HG03064 (cell line): ENCODE results near the gene COL13A1.

Experiments used
- ATAC-seq: cut with Tn5 transposase; IDR thresholded peaks from one replicate; pipeline ENCODE4 v1.9.1; 2021; ENCODE audit warnings: low read depth; ENCODE audit not compliant: unreplicated experiment

The COL13A1 gene

DNA sequence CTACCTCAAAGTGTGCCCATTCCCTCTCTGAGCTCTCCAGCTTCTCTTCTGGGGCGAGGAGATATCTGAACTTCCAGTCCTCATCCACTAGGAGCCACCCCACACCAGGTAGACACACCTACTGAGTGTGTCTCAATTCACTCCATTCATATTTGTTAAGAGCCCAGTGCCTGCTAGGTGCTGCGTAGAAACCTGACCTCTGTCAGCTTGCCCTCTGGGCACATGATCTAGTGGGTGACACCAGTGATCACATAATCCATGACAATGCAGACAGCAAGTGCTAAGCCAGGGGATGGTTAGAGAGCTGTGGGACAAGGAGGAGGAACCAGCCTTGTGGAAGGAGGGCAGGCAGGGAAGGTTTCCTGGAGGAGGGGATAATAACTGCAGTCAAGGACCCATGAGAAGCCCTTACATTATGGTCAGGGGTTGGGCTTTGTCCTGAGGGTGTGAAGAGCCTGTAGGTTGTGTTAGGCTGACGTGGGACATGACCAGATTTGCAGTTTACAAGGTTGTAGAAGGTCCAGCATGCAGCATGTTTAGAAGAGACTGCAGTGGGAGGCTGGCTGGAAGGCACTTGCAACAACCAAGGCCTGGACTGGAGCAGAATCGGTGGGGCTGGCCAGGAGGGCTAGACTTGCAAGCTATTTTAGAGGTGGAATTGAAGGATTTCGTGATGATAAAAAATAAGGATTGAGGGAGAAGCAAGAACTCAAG is 81.8 kb downstream of the COL13A1 start:
- ATAC-seq: no peak

DNA sequence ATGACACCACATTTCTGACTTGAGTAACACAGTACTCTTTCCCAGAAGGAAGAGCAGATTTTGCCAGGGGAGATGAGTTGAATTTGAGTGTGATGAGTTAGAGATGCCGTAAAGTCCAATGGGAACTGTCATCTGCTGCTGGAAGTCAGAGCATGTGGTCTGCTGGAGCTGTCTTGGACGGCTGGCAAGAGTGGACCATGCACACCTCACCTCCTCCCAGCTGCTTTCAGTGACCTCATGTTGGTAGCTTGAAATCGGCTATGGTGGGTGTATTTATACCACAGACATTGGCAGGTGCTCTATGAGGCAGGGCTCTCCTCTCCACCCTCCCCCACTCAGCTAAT is 82.3 kb downstream of the COL13A1 start:
- no peak for ATAC-seq

DNA sequence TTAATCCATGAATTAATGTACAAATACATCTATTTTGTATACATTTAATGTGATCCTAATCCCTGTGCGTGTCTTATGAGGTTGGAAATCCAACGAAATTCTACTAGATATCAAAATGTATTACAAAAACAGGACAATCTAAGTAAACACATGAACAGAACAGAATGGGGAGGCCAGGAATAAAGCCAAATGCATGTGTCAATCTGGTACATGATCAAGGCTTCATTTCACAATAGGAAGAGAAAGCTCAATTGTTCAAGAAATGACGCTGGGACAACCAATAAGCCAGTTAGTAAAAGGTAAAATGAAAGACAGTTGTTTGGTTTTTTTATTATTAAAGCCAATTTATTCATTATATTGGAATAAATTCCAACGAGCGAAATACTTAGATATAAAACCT is 83.0 kb downstream of the COL13A1 start:
- ATAC-seq: no peak

DNA sequence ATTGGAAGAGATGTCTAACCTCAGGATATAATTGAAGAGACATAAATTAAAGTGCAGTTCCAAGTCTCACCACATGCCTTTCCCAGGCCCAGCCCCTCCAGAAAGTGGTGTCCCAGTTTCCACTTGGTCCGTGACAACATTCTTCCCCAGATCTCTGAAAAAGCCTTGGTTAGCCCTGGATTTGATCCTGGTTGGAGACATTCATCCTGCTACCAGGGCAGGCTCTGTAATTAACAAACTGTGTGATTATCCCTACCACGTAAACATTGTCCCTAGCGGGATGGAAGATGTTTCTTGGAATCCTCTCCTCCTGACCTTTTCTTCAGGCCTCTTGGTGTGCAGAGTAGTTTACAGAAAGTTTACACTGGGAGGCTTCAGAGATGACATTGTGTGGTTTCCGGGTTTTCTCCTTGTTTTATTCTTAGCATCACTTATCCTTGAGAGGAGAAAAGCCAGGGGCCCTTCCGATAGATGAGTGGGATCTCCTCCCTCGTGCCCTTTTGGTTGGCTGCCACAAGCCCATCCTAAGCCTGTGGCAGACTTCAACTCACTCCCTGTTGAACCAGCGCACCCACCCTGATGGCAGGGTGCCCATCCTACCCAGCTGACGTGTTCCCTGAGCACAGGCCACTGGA is 83.8 kb downstream of the COL13A1 start:
- ATAC-seq: no peak

DNA sequence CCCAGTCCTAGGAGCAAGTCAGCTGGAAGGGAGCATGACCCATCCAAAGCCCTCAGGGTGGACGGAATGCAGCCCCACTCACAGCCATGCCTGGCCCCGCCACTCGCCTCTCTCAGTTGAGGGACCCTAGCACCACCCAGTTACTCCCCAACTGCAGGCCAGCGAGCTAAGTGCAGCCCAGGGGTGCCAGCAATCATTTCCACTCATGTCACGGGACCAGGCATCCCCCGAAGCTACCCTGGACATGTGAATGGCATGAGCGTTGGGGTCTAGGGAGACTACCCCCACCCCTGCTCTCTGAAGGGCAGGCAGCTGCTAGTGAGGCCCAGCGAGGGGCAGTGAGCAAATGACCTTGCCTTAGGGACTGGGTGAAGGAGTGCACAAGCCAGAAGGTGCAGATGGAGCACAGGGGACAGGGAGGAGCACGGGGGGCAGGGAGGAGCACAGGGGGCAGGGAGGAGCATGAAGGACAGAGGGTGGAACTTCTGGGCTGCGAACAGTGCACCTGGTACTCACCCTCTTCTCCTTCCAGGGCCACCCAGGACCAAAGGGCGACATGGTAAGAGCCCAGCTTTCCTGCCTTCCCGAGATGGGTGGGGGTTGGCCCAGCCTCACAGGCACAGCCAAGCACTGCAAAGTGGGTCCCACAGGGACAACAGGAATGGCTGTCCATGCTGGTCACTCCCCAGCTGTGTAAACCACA is 87.3 kb downstream of the COL13A1 start:
- ATAC-seq: no peak

DNA sequence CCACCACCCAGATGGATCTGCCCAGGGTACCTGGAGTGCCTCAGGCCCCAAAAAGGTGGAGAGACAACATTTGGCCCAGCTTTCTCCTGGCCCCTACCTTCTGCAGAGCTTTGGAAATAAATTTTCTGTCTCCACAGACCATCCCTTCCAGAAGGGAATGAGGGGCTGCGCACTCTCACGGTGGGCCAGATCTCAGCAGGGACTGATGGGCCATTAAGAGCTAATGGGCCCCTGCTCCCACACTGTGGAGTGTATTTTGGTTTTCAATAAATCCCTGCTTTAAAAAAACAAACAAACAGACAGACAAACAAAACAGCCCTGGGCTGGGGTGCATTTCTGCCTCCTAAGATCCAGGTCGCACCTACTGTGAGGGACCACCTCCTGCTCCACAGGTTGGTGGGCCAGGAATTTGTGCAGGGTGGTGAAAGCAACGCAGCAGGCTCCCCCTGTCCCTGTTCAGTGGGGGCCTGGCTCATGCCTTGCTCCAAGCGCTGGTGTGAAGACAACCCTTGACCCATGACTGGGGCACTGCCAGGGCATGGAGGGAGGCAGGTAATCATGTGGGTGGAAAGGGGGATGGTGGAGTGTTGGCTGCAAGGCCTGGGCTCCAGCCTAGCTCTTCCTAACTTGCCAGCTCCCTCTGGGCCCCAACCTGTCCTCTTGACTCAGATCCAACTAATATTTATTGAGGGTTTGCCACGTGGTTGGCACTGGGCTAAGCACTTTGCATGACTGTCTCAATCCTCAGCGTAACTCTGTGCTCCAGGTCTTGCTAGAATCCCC is 88.5 kb downstream of the COL13A1 start:
- ATAC-seq: no peak

DNA sequence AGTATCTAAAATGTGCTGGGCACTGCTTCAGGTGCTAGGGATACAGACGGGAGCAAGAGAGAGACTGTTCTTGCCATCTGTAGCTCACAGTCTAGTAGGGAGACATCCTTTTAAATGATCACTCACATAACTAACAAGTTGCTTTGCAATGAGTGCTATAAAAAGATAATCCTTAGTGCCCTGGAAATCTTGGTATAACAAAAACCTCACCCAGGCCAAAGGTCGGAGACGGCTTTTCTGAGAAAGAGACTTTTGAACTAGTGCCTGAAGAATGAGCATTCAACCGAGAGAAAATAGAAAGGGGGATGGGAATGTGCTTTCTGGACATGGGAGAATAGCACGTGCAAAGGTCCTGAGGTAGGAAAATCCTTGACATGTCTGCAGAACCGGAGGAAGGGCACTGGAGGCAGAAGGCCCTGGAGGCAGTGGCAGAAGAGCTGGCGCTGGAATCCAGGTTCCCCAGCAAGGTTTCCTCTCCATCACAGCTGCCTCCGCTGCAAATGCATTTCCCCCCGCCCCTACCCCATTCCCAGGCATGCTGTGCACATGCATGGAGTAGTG is 89.4 kb downstream of the COL13A1 start:
- no peak for ATAC-seq

DNA sequence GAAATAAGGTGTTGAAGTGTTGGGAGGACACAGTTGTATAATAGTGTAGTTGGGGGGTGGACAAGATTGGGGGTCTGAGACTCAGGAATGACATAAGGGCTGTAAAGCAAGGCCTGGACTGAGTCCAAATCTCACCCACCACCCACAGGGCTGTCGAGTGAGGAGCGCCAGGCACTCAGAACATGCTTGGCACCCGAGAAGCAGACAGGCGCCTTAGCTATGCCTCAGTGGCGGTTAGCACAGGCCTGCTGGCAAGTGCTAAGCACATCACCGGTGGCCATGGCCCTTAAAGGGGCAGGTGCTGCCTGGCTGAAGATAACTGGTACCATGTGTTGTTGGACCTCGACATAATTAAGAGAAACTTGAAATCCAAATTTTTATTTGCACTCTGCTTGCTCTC is 90.7 kb downstream of the COL13A1 start:
- no peak for ATAC-seq

DNA sequence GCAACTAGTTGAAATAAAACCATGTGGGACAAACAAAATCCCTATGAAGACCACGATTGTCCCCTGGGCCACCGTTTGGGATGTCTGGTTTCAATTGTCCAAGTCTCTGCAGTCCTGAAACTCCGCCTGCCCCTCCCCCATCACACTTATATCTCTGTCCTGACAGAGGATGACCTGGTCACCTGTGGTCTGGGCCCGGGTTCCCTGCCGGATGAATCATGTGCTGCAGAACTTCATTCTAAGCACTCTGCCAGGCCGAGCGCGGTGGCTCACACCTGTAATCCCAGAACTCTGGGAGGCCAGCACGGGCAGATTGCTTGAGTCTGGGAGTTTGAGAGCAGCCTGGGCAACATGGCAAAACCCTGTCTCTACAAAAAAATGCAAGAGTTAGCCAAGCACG is 91.1 kb downstream of the COL13A1 start:
- no peak for ATAC-seq

DNA sequence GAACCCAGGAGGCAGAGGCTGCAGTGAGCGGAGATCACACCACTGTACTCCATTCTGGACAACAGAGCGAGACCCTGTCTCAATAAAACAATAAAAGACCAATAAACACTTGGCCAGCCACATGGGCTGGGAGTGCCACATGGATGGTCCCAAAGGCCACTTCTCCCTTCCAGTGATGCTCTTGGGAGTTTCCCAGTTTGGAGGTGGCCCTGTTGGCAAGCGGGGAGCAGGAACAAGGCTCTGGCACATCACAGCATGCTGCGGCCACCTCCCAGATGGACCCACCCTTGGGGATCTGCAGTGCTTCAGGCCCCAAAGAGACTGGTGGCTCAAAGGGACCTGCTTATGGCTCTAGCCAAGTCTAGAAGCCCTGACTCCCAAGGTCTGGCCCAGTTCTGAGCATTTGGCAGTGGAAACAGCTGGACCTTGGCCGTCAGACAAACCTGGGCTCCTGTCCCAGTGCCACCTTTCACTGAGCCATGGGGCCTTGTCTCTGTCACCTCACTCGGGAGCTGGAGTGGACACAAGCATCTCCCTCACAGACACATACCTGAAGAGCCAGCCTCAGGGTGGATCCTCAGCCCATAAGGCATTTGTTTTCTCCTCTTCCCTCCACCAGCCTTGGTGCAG is 91.7 kb downstream of the COL13A1 start:
- ATAC-seq: no peak

DNA sequence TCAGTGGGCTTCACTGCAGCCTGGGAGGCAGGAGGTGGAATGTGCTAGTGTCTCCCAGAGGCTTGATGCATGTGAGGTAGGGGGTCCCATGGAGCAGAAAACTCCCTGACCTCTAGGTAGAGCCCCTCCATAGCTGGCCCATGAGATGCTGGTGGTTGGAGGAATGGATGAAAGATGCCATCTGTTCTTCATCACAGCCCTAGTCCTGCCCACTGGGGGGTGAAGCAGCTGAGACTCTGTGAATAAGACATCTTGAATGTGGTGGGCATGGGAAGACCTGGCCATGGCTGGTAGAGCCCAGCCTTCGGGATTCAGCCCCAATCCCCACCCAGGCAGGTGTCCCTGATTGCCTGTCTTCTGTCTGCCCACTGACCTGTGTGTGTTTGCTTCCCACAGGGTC is 92.5 kb downstream of the COL13A1 start:
- ATAC-seq: no peak

DNA sequence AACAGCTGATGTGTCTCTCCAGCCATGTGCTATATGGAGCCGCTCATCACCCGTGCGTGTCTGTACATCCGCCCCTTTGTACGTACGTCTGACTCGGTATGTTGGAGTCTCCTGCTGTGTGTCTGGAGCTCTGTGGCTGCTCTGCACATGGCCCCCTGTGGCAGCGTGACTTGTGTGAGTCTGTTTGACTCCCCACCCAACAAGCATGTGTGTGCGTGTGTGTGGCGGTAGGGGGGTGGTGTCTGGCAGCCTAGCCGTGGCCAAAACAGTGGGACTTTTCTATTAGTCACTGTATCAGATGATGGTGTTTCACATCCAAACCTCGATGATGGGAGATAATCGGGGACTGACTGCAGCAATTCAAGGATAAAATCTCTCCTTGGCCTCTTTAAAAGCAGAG is 94.1 kb downstream of the COL13A1 start:
- ATAC-seq: no peak

DNA sequence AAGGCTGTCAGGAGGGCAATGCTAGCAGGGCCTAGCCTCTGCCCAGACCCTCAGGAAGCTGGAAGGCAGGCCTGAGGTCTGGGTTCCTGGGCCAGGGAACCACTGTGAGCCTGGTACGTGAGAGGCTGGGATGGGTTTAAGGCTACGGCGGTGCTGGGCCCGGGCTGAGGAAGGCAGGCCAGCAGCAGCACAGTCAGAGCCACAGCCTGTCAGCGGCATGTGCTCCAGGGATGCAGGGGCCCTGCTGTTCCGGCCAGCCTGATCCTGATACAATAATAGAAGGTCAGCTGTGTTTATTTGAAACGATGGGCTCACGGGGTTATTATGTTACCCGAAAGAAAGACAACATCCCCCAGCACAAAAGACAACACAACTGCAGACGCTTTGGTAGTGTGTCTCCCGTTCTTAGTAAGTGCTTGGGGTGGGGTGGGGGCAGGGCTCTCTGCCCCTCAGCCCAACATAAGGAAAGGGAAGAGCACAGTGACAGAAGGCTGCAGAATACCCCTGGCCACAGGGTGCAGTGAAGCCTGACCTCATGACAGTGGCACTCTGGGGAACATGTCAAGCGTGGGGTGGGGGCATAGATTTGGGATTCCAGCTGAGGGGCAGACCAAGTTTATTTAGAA is 95.0 kb downstream of the COL13A1 start:
- no peak for ATAC-seq

DNA sequence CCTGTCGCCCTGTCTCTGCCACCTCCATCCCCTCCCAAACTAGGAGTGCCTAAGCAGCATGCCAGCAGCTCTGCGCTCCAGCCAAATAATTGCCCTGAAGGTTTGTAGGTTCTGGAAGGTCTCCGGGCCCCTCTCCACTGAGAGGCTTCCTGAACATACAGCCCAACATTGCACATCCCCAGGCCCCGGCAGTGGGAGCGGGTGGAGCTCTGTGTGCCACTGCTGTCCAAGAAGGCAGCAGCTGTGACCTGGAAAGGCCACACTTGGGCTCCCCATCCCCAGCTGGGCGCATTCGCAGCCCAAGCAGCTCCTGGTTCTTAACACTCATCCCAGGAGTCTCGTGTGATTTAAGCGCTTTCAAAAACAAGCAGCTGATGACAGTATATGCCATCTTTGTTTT is 95.7 kb downstream of the COL13A1 start:
- no peak for ATAC-seq

DNA sequence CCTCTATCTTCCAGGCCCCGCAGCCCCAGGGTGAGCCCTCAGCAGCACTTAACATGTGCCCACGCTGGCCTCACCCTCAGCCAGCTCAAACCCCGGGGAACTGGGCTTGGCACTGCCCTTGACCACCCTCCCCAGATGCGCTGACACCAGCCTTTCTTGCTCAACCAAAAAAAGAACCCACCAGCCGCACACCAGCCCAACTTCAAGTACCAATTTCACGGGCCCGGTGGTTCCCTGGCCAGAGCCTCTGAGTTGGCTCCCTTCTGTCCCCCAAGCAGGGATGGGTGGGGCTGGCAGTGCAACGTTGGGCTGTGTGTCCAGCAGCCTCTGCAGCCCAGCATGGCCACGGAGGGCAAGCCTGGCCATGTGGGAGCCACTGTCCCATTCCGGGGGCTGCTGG is 96.3 kb downstream of the COL13A1 start:
- ATAC-seq: no peak

DNA sequence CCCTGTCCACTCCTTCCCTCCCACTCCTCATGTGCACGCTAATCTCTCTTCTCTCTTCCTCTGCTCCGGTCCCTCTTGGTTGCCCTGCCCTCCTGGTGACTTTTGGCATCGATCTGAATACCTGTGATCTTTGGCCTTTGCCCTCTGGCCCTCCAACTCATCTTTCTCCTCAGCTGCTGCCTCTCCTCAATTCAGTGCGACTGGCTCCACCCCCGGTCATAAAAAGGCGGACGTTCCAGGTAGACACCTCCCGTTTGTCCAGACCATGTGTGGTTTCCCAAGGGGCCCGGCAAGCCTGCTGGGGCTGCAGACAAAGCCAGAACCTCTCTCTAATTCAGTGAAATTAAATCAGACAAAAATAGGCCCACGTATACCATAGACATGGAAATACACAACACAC is 96.8 kb downstream of the COL13A1 start:
- ATAC-seq: no peak

DNA sequence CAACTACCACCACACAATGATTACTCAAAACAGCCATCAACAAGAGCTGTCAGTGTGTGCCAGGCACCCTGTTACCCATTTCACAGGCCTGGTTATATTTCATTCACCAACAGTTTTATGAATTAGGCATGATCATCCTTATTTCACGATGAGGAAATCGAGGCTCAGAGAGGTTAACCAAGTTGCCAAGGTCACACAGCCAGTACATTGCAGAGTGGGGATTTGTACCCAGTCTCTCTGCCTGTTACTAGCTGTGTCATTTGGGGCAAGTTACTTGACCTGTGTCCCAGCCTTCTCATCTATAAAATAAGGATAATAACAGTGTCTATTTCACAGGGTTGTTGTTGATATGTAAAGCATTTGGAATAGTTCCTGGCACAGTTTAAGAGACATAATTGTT is 97.2 kb downstream of the COL13A1 start:
- no peak for ATAC-seq

DNA sequence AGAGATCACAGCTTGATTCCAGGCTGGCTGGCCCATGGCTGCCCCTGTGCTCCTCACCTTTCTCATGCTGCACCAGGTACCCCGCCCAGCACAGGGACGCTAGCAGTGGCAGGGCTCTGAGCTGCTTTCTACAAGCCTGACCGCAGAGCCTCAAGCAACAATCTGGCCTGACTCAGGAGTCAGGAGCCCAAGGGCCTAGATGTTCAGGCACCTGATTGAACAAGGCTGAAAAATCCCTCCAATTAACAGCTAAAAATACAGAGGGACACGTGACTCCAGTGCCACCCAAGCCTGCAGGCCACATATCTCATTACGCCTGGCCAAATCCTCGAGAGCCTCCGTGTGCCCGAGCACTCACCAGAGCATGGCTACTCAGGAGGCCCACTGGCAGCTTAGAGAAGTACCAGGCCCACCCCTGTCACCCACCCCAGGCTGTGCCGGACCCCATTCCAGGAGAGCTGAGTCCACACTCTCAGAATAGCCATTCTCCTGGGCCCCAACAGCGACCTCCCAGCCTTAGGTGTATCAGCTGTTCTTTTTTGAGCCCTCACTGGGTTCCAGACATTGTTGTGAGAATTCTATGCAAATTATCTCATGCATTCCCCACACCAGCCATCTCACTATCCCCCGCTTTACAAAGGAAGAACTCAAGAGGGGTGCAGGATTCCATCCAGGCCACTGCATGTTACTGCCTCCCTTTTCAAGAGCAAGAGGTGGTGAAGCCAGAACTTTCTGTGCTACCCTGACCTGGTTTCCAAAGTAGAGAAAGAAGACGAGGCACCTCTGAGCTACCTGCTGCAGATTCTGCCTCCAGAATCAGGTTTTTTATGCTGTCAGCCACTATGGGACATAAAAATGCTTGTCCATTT is 98.3 kb downstream of the COL13A1 start:
- no peak for ATAC-seq

DNA sequence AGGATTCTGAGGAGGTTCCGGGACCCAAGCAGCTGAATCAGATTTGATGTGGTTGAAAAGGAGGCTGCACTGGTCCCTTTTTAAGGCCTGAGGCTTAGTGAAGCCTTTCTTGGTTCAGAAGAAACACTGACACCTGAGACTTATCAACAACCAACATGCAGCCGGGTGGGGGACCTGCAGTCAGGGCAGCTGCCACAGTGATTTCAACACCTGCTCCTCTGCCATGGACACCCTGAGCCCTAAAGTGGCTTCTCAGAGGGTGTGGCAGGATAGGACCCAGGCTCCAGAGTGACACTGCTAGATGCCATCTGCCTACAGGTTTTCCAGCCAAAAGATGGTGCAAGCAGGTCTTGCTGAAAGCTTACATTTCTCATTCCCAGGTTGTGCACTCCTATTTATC is 99.3 kb downstream of the COL13A1 start:
- ATAC-seq: no peak
